ENCODE results near the gene PPIG. TPM values are rescaled to one million over a fixed set of nuclear protein-coding genes. Genes with fewer than 3 reads are reported as not detected.

Gene PPIG
- total and polyA plus RNA-seq, 9 of the 15 experiments (the other 6 are each of a cell fraction or from before 2014, with no cell fraction given): 52.5 to 166 (median 124) TPM

- TF ChIP-seq TRIM25 (IDR thresholded peaks at IDR 0.05; ENCODE audit: borderline replicate concordance) (0 out of 2 replicates have a peak, but pooled peaks have one; percentile 33), ZBTB7A (IDR thresholded peaks at IDR 0.05; ENCODE audit: borderline replicate concordance, control insufficient read depth, low read depth, low read length) (no peak), RBBP5 (IDR thresholded peaks at IDR 0.05; ENCODE audit: borderline replicate concordance, insufficient read depth, low read length, poor library complexity, severe bottlenecking) (peak; percentile 82), HCFC1 (IDR thresholded peaks at IDR 0.05; ENCODE audit: low read depth, low read length) (peak; percentile 37; the same call in 1 of the 2 replicates), FOXP1 (CRISPR knock-in tag; IDR thresholded peaks at IDR 0.05) (no peak), FOXM1 (IDR thresholded peaks at IDR 0.05; ENCODE audit: low read depth) (peak; percentile 86), FOXM1 (CRISPR knock-in tag; IDR thresholded peaks at IDR 0.05; ENCODE audit: low read depth) (no peak), ZBTB11 (CRISPR knock-in tag; IDR thresholded peaks at IDR 0.05) (no peak; a peak in 1 of 6 replicates), ETV1 (tag; conservative IDR thresholded peaks at IDR 0.05; ENCODE audit: low read depth) (no peak; the same call in 1 of the 2 replicates), SAFB (IDR thresholded peaks at IDR 0.05; ENCODE audit: borderline replicate concordance, low read depth, low read length) (no peak), ZBED1 (IDR thresholded peaks at IDR 0.05) (no peak), NELFE (IDR thresholded peaks at IDR 0.05; ENCODE audit: insufficient read depth, insufficient read length) (no peak), ZNF551 (CRISPR knock-in tag; IDR thresholded peaks at IDR 0.05) (no peak), EGR1 (conservative IDR thresholded peaks at IDR 0.05) (peak; percentile 54; the same call in 1 of the 2 replicates), HES1 (IDR thresholded peaks at IDR 0.05; ENCODE audit: low read depth) (peak; percentile 69), NKRF (IDR thresholded peaks at IDR 0.05; ENCODE audit: borderline replicate concordance) (no peak), TAF1 (IDR thresholded peaks at IDR 0.05; ENCODE audit: control insufficient read depth, extremely low read depth, insufficient read depth, low read length, severe bottlenecking) (no peak)
These were observed 81.1 kb downstream of the PPIG start (continued) for GRCh38 chr2:169664978-169665930.
